ENCODE results near the gene HAUS8.

Gene HAUS8

DNA sequence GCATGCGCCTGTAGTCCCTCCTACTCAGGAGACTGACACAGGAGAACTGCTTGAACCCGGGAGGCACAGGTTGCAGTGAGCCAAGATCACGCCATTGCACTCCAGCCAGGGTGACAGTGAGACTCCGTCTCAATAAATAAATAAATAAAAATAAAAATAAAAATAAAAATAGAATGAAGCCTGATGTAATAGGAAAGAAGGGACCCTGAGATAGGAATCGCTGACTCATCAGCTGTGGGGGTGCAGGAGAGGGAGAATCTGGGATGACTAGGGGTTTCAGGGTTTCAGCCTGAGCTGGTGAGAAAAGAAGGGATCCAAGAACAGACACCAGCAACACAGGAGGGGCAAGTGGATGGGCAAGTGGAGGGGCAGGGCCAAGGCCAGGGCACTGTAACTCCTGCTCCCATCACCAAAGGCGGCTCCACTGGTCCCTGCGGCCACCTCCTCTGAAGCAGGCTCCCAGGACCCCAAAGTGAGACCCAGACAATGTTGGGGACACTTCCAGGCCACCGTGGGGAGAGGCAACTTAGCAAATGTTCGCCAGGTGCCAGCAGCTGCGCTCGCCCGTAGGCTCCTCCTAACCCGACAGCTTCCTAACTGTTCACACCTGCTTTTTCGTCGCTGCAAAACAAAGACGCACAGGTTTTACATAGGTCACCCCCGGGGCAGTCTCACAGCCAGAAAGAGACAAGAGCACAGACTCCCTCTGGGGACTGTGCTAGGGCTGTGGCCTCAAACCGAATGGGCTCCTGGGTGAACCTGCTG, 1.2 kb downstream of the HAUS8 start:
- DNase-seq = peak; percentile 96

DNA sequence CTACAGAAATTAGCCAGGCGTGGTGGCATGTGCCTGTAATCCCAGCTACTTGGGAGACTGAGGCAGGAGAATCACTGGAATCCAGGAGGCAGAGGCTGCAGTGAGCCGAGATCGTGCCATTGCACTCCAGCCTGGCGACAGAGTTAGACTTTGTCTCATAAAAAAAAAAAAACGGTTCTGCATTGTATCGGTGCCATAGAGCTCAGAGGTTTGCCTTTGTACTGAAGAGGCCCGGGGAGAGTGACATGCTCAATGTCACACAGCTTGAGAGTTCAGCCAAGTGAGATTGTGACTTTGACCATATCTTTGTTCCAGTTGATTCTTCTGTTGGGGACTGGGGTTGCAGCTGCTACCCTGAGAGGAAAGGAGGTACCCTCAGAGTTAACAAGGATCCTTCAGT, 4.3 kb downstream of the HAUS8 start:
- DNase-seq = no peak

DNA sequence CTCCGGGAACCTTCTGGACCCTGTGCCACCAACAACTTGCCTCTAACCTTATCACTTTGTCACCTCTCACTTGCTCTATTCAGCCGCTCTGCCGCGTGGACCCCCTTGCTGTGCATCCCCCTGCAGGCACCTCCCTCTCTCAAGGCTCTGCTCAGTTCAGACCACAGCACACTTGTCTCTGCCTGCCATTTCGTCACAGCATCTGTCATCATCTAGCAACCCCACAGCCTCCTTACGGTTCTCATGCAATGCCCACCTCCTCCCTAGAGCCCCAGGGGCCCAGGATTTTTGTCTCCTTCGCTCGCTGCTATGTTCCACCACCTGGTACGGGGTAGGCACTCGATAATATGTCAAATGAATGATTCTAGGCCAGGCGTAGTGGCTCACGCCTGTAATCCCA, 4.8 kb downstream of the HAUS8 start:
- no peak for DNase-seq

DNA sequence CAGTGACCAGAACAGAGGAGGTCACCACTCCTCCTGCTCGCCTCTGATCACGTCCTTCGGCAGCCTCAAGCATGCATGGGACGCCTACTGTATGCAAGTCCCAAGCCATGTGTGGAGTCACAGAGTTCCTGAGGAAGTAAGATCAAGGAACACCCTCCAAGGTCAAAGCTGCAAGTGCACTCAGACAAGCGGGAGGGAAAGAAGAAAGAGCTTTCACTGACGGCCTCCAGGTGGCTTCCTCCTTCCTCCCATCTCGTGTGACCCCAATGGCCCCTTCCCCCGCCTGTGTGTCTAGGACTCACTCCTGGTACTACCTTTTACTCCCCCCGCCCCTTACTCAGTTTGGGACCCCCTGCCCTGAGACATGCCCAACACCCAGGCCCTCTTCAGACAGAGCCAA, 6.1 kb downstream of the HAUS8 start:
- no peak for DNase-seq

DNA sequence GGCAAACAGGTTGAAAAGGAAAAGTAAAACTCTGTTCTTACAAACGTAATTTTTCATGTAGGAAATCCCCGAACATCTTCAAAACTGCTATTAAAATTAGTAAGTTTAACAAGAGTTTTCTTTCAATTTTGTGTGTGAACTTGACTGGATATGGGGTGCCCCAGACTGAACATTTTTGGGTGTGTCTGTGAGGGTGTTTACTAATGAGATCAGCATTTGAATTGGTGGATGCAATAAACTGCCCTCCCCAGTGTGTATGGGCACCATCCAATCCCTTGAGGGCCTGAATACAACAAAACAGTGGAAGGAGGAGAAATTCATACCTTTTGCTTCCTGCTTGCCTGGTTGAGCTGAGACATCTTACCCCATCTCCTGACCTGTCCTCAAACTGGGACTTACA, 11.8 kb downstream of the HAUS8 start:
- no peak for DNase-seq

DNA sequence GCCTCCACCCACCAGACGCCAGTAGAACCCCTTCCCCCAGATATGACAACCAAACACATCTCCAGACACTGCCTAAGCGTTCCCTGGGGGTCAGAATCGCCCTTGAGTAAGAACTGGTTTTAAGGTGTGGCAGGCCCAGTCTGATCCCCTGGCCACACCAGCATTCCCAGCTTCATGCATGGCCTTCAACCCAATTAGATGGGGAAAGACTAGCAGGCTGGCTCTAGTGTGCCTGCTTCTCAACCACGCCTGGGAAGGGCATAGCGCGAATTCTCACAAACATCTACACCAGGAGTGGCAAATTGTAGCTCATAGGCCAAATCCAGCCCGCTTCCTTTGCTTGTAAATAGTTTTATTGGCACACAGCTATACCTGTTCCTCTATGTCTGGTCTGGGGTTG, 13.6 kb downstream of the HAUS8 start:
- DNase-seq = no peak

DNA sequence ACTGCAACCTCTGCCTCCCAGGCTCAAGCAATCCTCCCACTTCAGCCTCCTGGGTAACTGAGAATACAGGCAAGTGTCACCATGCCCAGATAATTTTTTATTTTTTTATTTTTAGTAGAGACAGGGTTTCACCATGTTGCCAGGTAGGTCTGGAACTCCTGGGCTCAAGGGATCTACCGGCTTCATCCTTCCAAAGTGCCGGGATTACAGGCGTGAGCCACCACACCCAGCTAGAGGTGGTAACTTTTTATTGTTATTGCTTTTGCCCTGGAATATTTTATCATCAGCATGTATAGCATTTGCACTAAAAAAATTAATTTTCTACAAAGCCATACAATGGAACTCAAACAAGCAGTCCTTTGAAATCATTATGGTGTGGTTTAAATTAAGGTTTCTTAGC, 14.0 kb downstream of the HAUS8 start:
- DNase-seq = no peak

DNA sequence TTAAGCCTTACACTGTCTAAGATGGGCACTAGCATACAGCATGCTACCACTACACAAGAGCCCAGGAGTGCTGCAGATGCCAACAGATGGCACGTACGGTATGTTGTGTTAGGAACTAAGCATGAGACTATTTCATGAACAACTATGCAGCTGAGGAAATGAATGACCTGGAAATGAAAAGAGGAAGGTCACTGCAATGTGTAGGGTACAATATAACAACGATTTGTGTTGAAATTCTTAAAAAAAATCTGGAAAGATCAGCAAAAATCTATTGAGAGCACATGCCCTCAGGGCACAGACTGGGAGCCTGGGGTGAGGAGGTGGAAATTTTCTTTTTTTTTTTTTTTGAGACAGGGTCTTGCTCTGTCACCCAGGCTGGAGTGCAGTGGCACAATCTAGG, 14.4 kb downstream of the HAUS8 start:
- DNase-seq = no peak

DNA sequence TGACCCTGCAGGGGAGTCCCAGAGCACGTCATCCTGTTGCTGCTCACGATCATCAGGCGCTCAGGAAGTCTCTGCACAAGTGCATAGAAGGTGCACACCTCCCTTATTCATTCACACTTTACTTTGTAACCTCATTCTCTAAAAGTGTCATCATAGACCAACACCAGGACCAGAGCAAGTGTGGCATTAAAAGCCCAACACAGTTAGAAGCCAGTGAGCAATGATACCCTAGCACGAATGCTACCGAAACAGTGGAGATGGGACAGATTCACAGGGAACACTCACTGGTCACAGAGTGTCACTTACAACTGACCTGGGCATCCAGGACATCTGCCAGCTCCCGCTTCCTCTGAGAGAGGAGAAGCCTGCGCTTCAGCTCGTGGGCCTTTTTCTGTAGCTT, 17.0 kb downstream of the HAUS8 start:
- DNase-seq = no peak

DNA sequence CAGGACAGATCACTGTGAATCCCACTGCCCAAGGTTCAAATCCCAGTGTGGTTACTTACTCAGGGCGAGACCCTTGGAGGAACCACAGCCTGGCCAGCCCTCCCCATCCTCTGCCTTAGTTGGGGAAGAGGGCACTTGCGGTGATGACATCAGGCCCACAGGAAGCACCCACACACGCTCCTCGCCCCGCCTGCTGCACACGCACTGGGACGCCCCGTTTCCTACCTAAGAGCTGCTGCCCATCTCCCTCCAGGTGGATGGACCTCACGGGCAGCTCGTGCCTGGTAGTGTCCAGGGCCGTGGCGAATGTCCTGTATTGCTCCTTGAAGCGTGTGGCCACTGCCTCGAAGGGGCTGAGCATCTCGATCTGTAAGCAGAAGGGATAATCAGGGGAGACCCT, 19.6 kb downstream of the HAUS8 start:
- DNase-seq = no peak

DNA sequence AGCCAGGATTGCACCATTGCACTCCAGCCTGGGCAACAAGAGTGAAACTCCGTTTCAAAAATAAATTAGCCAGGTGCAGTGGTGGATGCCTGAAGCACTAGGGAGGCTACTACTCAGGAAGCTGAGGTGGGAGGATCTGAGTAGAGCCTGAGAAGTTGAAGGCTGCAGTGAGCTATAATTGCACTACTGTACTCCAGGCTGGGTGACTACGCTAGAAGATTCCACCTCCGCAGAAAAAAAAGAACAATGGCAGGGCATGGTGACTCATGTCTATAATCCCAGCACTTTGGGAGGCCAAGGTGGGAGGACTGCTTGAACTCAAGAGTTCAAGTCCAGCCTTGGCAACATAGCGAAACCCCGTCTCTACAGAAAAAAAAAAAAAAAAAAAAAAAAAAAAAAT, 20.5 kb downstream of the HAUS8 start:
- DNase-seq = no peak

DNA sequence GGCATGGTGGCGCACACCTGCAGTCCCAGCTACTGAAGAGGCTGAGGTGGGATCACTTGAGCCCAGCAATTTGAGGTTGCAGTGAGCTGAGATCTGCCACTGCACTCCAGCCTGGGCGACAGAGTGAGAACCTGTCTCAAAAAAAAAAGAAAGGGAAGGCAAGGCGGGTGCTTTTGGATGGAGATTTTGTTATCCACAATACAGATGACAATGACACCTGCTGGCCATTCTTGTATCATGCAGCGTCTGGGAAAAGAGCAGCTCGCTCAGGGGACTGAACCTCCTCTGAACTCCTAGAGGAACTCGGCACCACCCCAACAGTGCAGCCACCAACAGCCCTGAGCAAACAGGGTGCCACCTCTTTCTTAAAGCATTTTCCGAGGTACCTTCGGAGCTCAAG, 22.8 kb downstream of the HAUS8 start:
- DNase-seq = peak; percentile 37

DNA sequence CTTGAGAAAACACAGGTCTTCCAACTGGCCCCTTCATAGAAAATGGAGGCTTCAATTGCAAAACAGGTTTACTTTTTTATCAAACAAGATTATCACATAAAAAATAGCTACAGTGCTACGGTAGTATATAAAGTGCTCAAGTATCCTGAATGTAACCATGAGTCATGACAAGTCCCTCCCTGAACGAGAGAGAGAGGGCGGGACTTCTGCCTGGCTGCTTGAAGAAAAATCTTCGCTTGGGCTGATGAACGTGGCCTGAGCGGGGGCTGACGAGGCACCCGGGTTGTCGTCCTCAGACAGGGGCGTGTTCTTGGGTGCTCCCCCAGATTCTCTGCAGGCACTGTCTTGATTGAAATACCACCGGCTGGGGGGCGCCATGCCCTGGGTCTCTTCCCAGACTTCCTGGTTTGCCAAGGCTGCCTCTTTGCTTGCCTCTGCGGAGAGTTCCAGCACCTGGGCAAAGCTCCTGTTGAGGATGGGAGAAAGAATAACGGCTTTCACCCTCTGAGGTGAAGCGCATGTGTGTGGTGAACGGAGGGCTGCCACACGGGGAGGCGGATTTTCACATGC, 25.5 kb downstream of the HAUS8 start:
- DNase-seq = no peak

DNA sequence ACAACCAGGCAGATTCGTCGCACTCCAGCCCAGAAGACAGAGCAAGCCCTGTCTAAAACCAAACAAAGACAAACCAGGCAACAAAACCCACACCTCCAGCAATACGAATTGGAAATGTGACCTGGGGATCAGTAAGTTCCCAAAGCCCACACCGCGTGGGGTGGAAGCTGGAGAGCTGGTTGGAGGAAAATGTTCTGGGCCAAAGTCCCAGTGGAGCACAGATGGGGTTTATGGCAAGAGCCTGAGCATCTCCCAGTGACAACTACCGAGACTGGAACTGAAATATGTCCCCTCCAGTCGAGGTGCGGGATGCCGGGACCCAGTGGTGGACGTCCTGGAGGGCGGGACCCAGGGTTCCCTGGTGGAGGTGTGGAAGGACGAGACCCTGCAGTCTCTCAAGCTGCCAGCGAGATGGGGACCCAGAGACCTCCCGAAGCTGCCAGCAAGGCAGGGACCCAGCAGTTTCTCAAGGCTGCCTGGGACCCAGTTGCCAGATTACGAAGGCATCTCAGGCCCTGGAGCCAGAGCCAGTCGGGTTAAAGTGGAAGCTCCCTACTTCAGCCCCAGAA, 26.3 kb downstream of the HAUS8 start:
- no peak for DNase-seq

DNA sequence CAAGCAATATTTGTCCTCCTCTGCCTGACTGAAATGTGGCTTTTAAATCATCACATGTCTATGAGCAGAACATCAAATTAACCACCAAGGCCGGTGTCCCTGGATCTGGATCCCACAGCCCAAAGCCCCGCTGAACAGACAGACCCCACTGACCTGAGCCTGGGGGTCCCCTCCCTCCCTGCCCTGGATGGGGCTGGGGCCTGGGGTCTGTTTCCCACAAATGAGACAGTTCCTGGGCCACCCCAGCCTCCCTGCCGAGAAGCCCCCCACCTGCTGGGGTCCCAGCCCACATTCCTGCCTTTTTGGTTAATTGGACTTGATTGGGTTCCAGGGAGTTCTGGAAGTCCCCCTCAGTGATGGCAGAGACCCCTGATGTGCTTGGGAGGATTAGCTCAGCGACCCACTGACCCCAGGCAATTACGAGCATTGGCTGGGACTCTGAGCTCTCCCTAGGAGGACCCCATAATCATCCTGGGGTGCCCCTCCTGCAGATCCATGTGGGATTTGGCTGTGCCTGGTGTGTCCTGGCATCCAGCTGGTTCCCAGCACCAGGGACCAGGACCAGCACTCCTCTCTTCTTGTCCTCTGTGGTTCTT, 29.2 kb downstream of the HAUS8 start:
- no peak for DNase-seq

DNA sequence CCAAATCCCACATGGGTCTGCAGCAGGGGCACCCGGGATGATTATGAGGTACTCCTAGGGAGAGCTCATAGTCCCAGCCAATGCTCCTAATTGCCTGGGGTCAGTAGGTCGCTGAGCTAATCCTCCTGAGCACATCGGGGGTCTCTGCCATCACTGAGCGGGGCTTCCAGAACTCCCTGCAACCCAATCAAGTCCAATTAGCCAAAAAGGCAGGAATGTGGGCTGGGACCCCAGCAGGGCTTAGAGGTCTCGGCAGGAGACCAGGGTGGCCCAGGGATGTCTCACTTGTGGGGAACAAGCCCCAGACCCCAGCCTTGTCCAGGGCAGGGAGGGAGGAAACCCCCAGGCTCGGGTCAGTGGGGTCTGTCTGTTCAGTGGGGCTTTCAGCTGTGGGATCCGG, 31.5 kb downstream of the HAUS8 start:
- DNase-seq = no peak

DNA sequence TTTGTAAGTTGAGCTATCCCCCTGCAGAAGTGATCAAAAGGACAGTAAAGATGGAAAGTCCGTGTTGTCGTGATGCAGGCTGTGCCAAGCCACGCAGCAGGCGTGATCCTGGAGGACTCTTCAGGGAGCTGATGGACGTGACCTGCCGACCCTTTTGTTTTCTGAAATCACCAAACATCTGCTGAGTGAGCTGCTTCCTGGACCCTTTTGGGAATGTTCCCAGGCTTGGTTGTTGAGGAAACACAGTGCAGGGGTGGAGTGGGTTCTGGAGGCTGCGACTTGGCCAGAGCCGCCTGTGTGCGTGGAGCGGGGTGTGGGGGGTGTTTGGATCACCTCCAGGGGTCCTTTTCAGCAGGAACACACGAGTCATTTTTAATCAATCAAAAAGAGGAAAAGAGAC, 33.3 kb downstream of the HAUS8 start:
- DNase-seq = peak; percentile 19

DNA sequence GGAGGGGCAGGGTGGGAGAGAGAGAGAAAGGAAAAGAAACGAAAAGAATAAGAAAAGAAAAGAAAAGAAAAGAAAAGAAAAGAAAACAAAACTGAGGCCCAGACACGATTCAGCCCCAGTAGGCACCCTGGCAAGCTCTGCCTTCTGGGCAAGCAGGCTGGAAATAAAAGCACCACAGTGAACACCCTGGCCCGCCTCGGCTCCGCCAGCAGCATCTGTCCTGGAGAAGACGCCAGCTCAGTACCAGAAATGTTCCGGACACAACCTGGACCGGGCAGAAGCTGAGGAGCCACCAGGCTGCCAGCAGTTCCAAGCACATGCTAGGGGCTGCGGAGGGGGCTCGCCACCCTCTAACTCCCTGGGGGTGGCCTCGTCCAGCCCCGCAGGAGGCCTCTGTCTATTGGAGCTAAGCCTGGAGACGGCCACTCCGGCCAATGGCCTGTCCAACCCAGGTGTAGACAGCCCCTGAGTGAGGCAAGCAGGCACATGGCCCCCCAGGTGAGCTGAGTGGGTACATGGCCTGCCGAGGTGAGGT, 37.2 kb downstream of the HAUS8 start:
- DNase-seq = no peak

DNA sequence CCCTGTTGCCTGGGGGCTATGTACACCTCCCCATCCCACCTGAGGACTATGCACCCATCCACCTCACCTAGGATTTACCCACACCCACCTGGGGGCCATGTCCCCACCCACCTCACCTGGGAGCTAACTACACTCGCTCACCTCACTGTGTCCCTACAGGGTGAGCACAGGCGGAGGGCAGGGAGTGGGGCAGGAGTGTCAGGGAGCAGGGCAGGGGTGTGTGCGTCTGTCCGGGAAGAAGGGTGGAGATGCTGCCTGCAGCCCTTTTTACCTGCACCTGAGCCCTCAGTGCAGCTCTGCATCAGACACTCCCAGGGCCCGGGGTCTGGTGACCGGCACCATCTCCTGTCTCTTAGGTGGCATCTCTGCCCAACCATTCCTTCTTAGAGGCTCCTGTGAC, 38.1 kb downstream of the HAUS8 start:
- DNase-seq = no peak

DNA sequence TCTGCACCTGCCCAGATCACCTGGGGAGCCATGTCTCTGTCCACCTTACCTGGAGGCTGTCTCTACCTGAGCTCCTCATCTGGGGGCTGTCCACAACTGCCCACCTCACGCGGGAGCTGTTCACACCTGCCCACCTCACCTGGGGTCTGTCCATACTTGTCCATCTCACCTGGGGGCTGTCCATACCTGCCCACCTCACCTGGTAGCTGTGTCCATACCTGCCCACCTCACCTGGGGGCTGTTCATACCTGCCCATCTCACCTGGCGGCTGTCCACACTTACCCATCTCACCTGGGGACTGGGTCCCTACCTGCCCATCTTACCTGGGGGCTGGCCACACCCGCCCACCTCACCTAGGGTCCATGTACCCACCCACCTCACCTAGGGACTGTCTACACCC, 38.6 kb downstream of the HAUS8 start:
- DNase-seq = peak; percentile 20

DNA sequence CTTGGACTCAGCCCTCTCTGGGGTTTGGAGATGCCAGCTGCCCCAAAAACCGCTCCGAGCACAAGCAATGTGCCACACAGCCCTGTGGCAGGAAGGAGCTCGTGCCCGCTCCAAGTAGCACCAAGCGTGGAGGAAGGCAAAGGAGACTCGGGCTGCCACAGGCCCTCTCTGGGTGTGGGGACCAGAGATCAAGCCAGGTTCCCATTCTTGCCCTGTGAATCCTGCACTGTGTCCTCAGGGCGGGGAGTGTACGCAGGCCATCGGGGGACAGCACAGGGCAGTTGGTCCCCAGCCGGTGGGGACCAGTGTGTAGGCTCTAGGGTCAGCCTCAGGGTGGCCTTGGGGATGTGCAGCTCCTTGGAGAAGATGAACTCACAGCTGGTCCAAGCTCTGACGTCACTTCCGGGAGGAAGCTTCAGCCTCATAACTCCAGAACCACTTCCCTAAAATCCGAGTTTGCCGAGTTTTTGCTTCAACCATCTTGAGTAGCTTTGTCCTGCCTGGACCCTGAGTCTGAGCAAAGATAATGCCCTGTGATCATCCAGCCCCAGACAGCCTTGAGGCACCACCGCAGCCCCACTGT, 39.3 kb downstream of the HAUS8 start:
- DNase-seq = no peak

DNA sequence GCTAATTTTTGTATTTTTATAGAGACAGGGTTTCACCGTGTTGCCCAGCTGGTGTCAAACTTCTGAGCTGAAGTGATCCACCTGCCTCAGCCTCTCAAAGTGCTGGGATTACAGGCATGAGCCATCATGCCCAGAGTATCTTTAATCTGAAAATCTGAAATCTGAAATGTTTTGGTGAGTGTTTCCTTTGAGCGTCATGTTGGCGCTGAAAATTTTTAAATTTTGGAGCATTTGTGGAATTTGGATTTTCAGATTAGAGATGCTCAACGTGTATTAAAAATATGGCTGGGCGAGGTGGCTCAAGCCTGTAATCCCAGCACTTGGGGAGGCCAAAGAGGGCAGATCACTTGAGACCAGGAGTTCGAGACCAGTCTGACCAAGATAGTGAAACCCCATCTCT, 43.5 kb downstream of the HAUS8 start:
- DNase-seq = no peak

DNA sequence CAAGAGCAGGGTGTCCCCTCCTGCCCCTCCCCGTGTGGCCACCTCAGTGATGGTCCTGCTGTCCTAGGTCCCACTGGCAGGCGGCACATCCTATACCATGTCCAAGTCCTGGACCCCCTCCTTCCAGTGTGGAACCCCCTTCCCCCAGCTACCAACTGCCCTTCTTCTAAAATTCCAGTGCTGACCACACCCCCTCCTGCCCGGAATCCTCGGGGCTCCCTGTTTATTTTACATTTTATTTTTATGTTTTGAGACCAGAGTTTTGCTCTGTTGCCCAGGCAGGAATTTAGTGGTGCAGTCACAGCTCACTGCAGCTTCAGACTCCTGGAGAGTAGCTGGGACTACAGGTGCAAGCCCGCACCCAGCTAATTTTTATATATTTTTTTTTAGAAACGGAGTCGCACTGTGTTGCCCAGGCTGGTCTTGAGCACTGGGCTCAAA, 47.7 kb downstream of the HAUS8 start:
- no peak for DNase-seq
